Fibroblast of gingiva (primary cell): ENCODE data around the gene EXTL1.

ENCODE experiments used
- DNase-seq: peaks from one replicate; pipeline ENCODE4 v3.0.0-alpha.2; 2011; ENCODE audit warnings: low read depth

The EXTL1 gene

DNA sequence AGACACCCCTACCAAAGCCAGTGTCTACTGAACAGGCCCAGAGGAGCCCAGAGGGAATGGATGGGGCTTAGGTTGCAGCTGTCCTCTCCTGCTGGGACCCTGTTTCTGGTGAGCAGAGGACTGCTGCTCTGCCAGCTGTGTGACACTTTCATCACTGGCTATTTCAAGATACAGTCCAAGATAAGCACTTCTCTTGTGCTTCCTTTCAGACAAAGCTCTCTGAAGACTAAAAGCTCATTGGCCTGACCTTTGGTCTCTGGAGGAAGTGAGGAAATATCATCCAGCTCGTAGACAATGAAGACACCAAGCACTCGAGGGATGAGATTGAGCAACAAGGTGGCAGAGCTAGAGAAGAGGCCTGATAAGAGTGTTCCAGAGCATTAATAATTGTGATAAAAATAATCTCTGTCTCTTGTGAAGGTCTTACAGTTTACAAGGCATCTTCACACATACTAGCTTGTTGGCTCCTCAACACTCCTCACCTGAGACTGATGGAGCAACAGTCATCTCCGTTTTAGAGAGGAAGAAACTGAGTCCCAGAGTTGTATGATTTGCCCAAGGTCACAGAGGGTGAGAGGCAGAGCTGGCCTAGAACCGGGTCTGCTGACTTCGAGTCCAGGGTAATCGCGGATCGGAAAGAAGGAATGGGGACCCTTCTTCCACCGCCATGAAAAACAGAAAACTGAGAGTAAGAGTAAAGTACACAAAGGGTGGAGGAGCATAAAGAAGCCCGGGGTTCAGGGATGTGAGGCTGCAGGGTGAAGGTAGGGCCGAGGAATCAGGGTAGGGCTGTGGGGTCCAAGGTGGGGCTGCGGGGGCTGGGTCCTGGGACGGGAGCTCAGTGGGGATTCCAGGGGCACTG is 24.4 kb upstream of the EXTL1 start:
- peak; percentile 76 for DNase-seq

DNA sequence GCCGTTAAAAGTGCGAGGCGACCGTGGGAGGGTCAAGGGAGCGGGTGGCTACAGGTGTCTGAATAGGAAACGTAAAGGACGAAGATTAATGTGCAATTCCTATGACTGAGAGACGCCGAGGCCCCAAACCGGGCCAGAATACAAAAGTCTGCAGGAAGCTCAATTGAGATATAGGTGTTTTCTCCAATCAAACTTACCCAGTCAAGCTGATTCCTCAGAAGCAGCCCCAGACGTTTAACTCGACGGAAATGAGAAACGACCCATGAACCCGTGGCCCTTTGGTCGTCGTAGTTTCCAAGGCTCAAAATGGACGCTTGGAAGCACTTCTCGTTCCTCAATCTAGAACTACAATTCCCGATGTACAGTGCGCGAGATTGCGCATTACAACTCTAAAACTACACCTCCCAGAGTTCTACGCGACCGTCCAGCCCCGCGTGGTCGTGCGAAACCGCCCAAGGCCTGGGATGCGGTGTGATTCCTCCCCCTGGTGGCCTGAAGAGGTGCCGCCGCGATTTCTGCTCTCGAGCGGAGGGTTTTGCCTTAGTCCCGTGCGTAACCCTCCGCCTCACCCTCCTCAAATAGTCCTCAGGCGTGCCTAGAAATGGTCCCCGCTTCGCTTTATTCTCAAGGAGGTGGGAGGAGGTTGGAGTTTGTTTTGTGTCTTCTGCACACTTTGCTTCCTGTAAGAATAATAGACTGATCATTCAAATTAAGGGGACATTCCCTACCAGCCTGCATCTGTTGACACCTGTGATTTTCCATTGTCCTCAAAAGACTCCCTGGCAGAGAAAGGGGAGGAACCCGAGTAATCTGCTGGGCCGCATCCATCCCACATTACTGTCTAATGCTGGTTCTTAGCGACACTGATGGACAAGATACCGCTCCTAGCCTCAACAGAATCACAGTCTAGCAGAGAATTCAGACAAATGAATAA is 23.5 kb upstream of the EXTL1 start, which contains the start of gene PAFAH2:
TSS of gene PAFAH2 (minus strand) at position 236 of the 934 bp plus-strand sequence. CDS start 7,247 bp downstream, outside the sequence.
- peak; percentile 99 for DNase-seq

DNA sequence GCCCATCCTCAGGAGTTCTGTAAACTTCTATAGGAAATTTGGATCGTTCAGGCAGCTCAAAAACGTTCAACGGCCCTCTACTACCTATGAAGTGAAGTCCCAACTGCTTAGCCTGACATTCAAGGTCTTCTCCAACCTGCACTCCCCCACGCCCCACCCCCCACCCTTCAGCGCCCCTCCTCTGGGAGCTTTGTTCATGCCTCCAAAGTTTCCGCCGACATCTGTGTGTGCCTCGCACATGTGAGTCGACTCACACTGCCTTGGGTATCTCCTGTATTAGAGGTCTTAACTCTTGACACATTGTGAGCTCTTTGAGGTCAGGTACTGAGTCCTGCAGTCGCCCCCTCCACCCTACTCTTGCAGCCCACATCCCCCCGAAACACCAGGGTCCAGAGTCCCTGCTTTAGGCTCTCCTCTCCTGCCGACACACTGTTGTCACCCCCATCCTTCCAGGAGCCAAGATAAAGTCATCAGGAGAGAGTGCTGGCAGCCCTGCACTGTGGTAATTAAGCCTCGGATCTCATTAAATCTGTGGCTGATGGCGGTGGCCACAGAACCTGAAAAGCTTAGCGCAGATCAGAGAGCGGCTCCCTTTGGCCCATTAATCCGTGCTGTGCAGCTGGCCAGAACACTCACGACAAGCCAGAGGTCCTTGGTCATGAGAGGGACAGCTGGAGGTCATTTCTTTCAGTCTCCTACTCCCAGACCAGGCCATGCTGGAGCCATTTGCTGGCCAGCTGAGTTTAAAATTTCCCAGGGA is 22.4 kb upstream of the EXTL1 start:
- no peak for DNase-seq

DNA sequence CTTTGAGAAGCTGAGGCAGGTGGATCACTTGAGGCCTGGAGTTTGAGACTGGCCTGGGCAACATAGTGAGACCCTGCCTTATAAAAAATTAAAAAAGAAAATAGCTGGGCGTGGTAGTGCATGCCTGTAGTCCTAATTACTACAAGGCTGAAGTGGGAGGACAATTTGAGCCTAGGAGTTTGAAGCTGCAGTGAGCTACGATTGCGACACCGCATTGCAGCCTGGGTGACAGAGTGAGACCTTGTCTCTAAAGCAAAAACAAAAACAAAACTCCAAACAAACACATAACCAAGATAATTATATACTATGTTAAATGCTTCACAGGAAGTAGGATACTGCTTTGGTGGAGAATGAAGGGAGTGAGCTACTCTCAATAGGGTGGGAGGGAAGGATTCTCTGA is 18.3 kb upstream of the EXTL1 start:
- no peak for DNase-seq

DNA sequence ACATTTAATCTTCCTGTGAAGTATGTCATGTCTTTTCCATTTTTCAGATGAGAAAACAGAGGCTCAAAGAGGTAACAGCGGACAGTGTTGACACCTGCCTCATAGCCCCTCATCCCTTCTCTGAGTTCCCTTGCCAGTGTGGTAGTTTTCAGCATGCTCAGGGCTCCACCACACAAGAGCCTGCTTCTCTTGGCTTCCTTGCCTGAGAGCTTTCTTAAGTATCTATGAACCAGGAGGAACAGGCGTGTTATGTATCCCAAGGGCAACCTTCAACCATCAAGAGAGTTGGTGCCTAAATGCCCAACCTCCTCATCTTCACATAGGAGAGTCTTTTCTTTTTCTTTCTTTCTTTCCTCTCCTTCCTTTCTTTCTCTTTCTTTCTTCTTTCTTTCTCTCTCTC is 17.8 kb upstream of the EXTL1 start:
- DNase-seq = no peak

DNA sequence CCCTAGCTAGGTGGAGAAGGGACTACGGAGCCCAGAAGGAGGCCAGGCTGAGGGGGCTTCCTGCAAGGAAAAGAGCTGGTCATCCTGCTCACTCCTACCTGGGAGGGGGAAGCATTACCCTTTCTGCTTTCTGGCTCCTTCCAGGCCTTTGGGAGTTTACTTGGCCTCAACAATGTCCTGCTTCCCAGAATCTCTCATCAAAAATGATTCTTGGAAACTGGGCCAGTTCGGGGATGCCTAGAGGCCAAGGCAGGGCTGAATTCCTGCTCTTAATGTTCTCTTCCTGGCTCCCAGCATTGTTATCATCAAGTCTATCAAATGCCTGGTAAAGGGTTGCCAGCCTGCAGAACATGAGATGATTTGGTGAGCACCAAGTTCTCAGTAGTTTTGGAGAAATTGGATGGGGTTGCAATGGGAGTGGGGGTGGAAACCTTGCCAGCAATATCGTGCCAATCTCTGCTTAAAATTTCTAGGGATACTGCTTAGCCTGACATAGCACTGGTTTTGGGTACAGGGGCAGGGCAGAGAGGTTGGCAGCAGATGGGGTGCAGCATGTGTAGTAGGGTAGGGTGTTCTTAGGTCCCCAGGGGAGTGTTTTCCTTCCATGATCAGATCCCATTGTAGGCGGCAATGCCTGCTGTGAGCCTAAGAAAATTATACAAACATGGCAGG is 16.0 kb upstream of the EXTL1 start:
- DNase-seq = no peak

DNA sequence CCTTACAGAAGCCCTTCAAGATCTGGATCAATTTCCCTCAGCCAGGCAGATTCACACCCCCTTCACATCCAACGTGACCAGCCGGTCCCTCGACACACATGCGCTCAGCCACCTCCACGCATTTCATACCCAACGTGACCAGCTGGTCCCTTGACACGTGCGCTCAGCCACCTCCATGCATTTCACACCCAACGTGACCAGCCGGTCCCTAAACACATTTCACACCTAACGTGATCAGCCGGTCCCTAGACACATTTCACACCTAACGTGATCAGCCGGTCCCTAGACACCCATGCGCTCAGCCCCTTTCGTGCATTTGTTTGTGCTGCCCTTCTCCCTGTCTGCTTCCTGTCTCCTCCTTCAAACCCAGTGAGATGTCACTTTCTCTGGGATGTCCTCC is 14.9 kb upstream of the EXTL1 start:
- DNase-seq = no peak

DNA sequence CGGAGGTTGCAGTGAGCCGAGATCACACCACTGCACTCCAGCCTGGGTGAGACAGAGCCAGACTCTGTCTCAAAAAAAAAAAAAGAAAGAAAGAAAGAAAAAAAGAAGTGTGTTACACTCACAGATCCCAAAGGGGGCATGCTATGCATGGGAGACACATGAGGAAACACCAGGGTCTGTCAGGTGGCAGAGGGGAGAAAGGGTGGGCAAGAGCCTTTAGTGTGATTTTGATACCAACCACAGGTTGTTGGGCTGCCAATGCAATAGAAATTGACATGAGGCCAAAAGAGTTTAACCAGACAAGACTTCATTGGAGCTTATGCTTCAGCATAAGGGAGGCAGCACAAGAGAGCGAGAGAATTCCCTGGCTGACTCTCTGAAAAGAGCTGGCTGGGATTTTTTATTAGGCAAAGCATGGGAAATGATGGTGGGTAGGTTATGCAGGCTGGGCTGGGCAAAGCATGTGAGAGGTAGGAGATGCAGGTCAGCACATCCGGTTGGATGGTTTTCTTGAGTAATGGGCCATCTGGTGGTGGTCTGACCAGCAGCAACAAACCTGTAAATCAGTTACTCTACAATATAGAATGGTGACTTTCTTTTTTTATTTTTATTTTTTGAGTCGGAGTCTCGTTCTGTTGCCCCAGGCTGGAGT is 11.7 kb upstream of the EXTL1 start:
- no peak for DNase-seq

DNA sequence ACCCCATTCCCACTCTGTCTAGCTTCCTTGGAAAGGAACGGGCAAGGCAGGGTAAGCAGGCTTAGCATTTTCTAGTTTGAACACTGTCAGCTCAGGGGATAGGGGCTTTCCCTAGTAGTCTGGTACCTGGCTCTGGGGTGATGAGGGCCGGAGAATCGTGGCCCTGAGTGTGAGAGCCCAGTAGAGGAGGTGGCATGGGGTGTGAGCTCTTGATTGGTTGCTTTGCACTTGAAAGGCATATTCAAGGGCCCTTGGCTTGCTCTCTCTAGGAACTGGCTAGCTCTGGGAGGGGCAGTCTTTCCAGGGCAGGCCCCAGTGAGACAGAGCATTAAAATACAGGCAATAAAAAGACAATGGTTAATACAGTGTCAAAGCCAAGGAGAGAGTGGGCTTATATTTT is 10.8 kb upstream of the EXTL1 start:
- DNase-seq = no peak

DNA sequence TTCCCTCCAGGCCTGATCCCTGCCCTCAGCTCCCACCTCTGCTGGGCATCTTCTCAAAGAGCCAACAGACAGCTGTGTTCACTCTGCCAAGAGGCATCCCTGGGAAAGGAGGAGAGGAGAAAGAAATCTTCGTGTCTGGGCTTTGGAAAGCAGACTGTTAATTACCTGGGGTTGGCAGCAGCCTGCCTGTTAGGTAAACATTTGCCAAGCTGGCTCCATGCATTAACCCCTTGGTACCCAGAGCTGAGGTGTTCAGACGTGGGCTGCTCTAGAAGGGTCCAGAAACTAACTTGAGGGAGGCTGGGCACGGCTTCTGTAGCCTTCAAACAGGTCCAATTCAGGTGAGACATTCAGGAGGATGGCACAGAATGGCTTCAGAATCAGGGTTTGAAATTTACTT is 8.7 kb upstream of the EXTL1 start:
- DNase-seq = no peak

DNA sequence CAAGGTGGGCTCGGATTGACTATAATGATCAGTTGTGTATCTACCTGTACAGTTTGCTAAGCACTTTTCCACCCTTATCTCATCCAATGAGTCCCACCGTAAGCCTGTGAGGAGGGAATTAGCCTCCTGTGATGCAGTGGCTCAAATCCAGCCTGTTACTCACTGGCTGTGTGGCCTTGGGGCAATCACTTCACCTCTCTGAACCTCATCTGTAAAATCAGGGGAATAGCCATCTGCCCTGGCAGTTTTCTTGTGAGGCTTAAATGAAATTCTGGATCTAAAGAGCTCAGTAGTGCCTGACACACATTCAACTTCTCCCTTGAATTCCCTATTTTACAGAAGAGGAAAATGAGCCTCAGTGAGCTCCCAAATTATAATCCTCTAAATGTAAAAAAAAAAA is 7.4 kb upstream of the EXTL1 start:
- DNase-seq = no peak

DNA sequence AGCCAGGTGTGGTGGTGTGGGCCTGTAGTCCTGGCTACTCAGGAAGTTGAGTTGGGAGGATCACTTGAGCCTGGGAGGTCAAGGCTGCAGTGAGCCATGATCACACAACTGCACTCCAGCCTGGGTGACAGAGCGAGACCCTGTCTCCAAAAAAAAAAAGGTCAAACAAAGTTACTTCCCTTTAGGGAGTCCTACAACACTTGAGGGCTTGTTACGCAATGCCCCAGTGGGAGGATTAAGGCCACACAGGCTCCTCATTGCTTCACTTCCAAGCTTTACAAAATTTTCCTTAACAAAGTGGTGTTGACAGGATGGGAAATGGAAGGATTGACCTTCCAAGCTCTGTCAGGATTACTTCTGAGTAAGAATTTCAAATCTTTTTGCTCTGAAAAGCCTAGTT is 6.2 kb upstream of the EXTL1 start:
- peak; percentile 67 for DNase-seq

DNA sequence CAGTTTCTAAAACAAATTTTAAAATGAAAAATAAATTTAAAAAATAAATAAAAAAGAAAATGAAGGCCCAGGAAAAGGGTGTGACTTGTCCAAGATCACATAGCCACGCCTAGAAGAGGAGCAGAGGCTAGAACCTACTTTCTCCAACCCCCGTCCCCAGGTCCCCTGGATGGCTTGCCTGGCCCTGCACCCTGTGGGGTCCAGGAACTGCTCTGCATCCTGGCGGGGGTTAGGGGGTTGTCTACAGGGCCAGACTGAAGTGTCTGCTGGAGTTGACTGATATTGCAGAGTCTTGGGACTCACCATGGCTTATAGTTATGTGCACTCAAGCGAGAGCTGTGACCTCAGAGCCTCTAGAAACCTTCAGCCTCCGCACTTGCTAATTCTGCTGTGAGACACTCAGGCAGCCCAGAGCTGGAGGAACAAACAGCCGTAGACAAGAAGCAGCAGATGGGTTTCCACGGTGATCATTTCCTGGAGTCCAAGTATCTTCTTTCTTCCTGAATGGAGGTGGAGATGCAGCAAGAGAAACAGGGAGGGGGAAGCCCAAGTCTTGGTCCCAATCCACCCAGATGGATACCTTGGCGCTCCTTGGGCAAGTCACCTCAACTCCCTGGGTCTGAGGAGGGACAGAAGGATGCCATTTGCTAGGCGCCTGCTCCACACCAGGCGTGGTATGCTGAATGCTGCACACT is 5.2 kb upstream of the EXTL1 start:
- no peak for DNase-seq

DNA sequence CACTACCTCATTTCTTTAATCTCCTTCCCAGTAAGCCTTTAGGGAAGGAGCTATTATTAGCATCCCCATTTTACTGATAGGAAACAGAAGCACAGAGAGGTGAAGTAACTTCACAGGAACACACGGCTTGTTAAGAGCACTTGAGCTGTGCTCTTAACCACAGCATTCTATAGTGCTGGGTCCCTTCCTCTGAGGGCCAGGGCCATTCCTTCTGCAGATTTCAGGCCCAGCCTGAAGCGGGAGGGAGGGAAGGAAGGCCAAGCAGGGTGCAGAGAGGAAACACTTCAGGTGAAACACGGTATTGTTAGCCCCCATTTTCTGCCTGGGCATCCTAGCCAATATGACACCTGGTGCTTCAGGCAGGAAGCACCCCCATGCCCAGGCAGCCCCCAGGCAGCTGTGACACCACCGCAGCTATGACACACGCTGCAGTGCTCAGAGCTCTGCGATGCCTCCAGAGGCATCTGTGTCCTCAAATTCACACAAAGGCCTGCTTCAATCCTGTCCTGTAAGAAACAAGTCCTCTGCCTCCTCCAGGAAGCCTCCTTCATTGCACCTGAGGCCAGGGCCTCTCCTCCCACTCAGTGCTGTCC is 4.5 kb upstream of the EXTL1 start:
- DNase-seq = no peak

DNA sequence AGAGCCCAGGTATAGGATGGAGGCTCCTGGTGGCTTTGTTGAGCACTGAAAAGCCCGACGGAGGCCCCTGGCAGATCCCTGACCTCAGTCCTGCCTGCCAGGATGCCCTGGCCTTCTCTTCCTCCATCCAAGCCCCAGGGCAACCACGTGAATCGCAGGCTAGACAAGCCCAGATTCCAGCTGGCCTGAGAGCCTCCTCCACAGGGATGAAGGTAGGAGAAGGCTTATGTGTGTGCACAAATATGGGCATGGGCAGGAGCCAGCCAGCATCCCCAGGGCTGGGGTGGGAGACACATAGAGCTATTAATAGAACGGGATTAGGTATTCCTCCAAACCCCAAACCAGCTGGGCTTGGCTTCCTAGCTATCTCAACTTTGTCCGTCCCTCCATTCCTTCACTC is 4.0 kb upstream of the EXTL1 start:
- no peak for DNase-seq

DNA sequence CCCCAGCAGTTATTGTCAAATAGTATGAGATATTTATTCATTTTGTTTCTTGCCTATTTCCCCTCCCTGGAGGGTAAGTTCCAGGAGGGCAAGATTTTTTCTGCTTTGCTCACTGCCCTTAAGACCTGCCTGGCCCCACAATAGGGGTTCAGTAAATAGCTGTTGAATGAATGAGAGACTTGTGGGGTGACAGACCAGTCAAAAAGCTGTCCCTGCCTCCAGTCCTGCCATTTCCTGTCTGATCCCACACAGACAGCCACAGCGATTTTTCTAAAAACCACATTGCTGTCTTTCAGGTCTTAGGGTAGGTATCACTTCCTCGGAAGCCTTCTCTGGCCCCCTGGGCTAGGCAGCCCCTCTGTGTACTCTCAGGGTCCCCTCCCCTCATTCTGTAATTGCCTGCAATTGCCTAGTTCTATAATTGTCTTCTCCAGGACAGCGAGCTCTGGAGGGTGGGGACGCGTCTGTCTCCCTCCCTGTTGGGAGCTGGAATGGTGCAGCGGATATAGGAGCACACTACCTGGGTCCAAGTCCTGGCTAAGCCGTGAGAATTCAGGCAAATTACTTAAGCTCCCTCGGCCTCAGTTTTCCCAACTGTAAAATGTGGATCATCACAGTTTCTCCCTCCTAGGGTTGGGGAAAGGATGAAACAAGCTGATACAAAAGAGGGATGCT is 1.8 kb upstream of the EXTL1 start:
- no peak for DNase-seq

DNA sequence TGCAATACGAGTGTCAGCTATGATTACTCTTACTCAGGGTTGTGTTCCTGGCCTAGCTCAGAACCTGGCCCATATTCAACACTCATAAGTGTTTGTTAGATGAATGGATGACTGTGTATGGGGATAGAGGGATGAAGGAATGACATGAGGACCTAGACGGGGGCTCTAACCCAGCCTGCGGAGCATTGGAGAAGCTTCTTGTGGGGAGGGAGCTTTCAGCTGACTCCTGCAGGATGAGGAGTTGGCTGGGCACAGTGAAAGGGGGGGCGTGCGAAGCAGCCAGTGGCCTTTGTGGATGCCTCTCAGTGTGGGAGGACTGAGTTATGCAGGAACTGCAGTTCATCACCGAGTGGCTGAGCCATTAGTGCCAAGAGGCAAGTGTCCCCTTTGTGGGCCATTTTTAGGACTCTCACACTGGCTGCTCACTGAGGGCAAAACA is 1.2 kb upstream of the EXTL1 start:
- no peak for DNase-seq

DNA sequence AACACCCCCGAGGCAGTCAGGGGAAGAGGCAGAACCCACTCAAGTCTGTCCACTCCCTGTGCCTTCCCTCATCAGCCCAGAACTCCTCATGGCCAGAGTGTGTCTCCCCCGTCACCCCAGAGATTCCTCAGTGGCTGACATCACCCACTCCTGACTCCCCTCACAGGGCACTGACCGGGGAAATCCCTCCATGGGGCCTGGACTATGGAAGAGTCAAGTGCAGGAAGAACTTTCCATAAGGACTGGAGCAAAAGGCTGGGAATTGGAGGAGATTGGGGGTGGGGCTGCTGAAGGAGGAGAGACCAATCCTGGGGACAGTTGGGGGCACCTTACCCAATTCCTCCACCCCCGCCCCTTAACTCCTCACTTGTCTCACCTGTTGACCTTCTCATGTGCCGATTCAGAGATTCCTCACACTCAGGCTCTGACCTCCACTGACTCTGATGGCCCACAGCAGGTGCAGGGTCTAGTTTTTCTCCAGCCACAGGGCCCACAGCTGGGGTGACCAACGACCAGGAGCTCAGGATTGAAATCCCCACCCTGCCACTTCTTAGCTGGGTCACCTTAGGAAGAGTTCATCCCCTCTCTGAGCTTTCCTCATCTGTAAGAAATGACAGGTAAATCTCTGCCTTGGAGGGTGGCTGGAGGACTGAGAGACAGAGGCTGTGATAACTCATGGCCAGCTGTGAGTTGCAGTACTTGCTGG is 481 bp upstream of the EXTL1 start:
- DNase-seq = no peak

DNA sequence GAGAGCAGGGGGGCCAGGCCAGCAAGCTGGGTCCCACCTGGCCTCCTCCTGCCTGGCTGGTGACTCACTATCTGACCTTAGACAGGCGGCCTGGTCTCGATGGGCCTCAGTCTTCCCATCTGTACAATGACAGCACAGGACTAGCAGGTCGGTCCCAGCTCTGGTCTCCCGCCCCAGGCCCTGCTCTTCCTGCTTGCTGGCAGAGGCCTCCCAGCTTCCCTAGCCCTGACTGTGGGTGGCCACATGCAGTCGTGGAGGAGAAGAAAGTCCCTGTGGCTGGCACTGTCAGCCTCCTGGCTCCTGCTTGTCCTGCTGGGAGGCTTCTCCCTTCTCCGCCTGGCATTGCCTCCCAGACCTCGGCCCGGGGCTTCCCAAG is 817 bp downstream of the EXTL1 start:
- no peak for DNase-seq
